Hepatic stellate cell (primary cell): ENCODE data around the gene SOAT1.

Source experiments
- DNase-seq: peaks from one replicate; pipeline ENCODE4 v3.0.0; 2011; ENCODE audit warnings: low spot score

SOAT1 gene

DNA sequence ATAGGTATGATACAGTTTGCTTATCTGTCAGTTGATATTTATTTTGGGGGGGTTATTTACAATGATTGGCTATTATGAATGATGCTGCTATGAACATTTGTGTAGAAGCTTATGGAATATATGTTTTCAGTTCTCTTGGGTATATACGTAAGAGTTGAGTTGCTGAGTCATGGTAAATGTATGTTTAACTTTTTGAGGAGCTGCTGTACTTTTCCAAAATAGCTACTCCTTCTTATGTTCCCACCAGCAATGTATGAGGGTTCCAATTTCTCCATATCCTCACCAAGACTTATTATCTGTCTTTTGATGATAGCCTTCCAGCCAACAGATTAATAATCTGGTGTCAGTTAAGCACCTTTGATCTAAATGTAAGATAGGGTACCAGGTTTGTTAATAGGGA is 11.9 kb downstream of the SOAT1 start:
- no peak for DNase-seq

DNA sequence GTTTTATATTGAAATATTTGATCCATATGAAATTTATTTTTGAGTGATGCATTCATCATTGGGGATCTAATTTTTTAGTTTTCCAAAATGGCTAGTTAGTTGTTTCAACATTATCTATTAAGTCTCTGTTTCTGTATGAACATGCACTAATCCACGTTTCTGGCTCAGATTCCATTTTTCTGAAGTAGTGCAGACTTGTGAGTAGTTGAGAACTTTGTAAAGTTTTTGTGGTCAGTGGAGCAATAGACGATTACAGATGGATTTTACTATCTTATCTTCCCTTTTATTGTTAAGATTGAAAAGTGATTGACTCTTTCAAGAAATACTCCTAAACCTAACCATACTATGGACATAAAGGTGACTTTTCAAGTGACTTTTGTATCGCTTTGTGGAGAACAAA is 16.7 kb downstream of the SOAT1 start:
- peak; percentile 19 for DNase-seq

DNA sequence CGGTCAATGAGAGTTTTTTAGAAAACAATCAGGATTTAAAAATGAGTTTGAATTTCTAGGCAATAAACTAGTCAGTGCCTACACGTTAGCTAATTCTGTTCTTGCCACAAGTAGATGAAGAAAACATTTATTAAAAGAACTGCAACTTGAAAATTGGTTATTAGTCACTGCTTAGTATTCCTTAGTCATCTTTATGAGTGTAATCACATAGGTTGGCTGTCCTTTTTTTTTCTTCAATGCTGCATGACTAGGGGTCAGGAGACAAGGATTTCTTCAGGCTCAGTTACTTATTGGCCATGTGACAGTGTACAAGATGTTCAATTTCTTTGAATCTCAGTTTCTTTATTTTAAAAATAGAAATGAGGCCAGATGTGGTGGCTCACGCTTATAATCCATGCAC is 17.1 kb downstream of the SOAT1 start:
- DNase-seq, result peak; percentile 59

DNA sequence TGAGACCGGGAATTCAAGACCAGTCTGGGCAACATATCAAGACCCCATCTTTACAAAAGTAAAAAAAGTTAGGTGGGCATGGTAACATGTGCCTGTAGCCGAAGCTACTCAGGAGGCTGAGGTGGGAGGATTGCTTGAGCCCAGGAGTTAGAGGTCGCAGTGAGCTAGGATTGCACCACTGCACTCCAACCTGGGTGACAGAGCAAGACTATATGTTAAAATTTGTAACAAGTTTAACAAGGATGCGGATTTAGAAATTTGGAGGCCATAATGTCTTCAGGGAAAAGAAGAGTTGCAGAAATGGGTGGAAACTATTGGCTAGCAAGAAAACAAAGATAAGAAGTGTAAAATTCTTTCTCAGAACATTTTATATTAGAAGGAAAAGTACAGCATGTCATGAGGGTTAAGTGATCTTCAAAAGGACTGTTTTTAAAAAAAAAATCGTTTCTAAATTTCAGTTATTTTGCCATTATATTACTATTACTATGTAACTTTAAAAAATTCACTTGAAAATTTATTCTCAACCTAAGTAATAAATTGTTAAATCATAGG is 17.6 kb downstream of the SOAT1 start:
- no peak for DNase-seq

DNA sequence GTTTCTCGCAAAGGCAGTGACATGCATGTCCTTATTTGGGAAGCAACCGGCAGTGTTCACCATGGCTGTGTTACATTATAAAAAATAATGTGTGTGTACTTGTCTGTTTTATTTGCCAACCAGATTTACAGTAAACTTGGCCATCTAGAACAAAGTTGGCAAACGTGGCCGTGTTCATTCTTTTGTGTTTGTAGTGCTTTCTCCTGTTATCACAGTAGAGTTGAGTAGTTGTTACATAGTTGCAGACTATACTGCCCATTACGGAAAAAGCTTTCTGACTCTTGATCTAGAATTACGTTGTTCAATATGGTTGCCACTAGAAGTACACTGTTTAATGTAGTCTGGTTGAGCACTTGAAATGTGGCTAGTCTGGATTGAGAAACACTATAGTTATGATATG is 19.4 kb downstream of the SOAT1 start:
- DNase-seq, result no peak

DNA sequence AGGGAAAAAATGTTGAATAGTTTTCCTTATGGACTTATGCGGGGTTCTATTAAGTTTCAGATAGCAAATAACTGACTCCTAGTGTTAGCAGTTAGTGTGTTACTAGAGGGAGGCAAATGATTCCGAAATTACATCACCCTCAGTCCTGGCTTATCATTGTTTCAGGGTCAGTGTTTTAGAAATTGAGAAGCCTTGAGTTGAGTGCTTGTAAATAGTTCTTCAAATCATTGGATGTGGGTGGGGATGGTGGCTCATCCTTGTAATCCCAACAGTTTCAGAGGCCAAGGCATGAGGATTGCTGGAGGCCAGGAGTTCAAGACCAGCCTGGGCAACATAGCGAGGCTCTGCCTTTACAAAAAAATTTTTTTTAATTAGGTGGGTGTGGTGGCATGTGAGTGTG is 21.3 kb downstream of the SOAT1 start:
- DNase-seq, result no peak

DNA sequence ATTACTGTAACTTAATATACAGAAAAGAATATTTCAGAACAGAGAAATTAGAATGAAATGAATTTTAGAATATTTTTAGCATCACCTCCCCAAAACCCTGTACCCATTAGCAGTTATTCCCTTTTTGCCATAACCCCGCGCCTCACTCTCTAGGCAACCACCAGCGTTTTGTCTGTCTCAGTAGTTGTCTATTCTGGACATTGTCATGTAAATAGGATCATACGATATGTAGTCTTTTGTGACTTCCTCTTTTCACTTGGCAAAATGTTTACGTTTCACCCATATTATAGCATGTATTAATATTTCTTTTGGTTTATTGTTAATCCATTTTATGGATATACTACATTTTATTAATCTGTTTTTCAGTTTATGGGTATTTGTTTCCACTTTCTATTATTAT is 24.9 kb downstream of the SOAT1 start:
- DNase-seq, result no peak

DNA sequence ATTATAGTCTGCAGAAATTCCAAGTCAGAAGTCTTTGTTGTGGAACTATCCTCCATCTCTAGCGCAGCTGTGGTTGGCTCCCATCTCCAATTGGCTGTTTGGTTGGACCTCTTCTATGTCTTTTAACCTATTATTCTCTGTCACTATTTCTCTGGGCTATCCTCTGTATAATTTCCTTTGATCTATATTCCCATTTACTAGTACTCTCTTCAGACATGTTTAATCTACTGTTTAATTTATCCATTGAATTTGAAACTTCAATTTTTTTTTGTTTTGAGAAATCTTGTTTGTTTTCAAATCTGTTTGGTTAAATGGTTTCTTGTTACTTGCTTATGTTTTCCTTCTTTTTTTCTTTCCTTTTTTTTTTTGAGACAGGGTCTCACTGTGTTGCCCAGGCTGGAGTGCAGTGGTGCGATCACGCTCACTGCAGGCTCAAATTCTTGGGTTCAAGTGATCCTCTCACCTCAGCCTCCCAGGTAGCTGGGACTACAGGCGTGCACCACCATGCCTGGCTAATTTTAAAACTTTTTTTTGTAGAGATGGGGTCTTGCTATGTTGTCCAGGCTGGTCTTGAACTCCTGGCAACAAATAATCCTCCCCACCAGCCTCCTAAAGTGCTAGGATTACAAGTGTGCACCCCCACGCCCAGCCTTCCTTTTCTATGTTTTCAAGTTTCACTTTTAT is 28.1 kb downstream of the SOAT1 start:
- DNase-seq, result no peak

DNA sequence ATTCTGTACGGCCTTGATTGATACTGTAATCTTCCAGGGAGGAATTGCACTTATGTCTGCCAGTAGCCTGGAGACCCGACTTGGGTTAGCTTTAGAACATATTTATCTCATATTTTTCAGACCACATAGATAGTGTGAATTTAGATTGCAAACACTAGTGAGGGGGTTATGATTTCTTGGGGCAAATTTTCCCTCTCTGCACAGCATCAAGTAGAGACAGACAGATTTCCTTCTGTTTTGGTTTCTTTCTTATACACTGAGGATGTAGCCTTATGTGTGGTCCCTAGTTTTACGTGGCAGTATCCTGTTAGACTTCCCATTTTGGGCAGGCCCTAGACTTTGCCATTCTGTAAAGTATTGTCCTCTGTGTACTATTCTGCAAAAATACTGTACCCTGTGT is 29.0 kb downstream of the SOAT1 start:
- peak; percentile 27 for DNase-seq

DNA sequence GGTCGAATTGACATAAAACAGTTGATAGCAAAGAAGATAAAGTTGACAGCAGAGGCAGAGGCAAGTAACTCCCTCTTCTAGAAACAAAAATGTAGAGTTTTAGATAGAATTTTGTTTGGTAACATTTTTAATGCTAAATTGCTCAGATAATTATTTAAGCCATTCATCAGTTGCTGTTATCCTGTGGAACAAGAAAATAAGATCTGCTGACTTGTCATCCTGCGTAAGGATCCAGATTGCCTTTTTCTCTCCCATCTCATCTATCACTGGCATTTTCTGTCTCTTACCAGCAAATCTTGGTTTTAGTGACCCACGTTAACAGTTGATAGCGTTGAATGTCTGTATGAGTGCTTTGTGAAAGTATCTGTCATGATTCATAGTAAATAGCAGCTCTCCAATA is 29.8 kb downstream of the SOAT1 start:
- peak; percentile 21 for DNase-seq

DNA sequence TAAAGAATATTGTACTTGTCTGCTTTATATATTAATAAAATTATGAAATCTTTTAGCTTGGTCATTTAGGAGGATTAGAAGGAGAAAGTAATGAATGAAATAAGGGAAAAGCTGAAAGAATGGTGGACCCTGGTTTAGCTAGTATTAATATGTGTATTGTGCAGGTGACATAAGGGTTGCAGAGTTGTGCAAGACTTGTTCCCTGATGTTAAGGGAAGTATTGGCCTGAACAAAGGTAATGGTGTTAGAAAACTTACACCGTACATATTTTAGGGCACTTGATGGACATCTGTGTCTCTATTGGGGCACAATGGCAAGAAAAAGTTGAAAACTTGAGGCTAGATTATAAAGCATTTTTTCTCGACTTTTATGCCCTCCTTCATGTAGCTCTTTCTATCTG is 32.2 kb downstream of the SOAT1 start:
- no peak for DNase-seq

DNA sequence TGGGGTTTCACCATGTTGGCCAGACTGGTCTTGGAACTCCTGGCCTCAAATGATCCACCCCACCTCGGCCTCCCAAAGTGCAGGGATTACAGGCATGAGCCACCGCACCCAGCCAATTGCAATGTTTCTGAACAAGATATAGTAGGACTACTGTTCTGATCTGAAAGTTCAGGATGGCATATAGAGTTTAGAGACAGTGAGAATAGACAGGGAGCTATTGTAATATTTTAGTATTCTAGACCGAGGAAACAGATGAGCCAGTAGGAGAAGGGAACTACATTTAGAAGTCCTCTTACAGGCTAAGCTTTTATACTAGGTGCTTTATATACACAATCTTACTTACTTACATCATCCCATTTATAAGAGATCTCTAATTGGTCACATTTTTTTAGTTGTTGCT is 33.1 kb downstream of the SOAT1 start:
- DNase-seq, result no peak

DNA sequence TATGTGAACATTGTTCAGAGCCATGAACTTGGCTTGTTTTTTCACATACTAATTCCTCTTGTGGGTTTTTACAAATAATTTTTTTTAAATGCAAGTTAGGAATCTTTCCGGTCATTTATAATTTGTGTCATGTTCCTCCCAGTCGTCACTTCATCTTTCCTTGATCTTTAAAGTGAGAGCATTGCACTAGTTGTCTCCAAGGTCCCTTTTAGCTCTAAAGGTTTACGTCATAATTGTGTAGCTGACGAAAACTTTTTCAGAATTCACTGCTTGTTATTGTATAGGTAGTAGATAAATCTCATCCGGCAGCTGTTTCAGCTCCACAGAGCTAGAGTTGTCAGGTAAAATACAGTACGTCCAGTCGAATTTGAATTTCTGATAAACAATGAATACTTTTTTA is 33.6 kb downstream of the SOAT1 start:
- no peak for DNase-seq

DNA sequence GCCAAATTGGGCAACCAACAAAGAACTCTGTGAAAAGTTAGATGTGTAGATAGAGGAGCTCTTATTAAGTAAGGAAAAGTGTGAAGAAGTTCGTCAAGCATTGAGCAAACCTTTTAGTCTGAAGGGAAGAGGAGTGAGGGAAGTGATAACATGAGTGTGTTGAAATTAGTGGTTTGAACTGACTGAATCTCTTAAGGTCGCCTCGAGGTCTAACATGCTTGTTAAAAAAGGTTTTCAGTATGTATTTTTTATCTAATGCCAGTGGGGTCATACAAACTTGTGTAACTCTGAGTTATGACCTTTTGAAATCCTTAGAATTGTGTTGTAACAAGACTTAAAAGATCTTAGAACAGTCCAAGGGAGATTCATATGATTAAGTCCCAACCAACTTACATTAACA is 34.1 kb downstream of the SOAT1 start:
- no peak for DNase-seq

DNA sequence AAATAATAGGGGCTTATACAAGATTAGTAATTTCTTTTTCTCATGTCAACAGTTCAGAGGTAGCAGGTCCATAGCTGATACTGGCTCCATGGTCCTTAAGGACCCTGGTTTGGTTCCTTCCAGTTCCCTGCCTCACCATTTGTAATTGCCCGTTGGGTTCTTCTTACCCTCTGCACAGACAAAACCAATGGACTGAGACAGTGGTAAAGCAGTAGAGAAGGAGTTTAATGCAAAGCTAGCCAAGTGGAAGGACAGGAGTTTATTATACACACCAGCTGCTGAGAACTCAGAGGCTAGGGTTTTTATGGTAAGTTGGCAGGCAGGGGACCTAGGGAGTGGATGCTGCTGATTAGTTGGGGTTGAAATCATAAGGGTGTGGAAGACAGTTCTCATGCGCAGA is 36.3 kb downstream of the SOAT1 start:
- DNase-seq, result no peak

DNA sequence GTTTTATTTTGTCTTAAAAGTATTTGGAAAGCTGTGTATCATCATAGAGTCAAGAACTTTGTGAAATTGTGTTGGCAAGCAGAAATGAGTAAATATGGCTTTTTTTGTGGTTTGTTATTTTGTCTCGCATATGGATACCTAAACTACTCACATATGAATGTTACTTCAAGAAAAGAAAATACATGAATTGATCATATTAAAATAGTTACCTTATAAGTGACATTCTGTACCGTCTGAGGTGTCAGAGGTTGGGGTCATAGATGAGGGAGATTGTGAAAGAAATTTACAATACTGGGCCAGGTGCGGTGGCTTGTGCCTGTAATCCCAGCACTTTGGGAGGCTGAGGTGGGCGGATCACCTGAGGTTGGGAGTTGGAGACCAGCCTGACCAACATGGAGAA is 40.8 kb downstream of the SOAT1 start:
- no peak for DNase-seq

DNA sequence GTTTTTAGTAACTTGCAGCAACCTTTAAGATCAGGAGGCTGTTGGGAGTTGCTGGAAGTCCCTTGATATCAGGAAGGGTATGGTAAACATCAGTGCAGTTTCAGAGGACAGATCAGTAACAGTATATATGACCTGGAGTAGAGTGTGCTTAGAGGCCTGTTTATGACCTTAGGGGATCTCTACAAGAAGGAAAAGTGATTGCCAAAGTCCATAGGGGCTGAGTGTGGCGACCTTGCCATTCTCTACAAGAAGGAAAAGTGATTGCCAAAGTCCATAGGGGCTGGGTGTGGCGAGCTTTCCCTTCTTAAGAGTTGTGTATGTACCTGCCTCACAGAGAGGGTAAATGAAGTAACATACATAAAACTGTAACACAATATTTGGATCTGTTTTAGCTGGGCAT is 43.7 kb downstream of the SOAT1 start:
- DNase-seq, result no peak

DNA sequence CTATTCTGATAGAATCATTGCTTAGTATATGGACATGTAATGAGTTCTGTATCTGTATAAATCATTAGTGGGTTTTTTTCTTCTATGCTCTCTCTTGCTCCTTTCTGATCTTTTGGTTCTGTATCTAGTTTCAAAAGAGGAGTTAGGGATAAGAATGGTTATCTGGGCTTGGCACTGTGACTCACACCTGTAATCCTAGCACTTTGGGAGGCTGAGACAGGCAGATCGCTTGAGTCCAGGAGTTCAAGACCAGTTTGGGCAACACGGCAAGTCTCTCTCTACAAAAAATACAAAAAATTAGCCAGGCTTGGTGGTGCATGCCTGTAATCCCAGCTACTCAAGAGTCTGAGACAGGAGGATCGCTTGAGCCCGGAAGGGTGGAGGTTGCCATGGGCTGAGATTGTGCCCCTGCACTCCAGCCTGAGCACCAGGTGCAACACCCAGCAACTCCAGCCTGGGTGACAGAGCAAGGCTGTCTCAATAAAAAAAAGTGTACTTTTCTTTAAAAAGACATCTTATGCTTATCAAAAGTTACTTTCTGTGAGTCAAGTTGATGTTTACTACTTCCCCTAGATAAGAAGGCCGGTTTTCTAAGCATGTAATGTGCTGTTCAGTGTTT is 44.5 kb downstream of the SOAT1 start:
- DNase-seq, result no peak

DNA sequence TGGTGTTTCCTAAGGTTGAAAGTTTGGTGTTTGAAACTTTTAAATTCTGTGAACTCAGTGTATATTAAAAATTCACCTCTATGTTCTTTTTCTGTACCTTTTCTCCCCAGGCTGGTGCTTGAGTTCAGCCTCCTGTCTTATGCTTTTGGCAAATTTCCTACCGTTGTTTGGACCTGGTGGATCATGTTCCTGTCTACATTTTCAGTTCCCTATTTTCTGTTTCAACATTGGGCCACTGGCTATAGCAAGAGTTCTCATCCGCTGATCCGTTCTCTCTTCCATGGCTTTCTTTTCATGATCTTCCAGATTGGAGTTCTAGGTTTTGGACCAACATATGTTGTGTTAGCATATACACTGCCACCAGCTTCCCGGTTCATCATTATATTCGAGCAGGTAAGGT is 47.3 kb downstream of the SOAT1 start:
- DNase-seq, result no peak

DNA sequence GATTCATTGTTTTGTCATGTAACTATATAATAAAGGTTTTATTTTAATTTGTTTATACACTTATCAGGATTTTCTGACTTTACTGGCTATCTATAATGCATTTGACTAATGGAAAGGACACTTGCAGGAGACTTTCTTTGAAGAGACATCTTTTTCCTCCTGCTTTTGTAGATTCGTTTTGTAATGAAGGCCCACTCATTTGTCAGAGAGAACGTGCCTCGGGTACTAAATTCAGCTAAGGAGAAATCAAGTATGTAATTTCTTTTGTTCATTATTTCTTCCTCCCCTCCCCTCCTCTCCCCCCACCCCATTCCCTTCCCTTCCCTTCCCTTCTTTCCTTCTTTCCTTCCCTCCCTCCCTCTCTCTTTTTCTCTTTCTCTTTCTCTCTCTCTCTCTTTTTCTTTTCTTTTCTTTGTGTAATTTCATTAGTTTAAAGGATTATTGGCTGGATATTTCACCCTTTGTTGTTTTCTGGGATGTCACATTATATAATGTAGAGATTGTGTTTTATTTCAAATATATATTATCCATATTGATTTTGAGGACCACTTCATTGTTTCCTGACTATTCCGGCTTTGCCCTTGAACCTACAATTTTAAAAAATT is 48.4 kb downstream of the SOAT1 start:
- DNase-seq, result no peak

DNA sequence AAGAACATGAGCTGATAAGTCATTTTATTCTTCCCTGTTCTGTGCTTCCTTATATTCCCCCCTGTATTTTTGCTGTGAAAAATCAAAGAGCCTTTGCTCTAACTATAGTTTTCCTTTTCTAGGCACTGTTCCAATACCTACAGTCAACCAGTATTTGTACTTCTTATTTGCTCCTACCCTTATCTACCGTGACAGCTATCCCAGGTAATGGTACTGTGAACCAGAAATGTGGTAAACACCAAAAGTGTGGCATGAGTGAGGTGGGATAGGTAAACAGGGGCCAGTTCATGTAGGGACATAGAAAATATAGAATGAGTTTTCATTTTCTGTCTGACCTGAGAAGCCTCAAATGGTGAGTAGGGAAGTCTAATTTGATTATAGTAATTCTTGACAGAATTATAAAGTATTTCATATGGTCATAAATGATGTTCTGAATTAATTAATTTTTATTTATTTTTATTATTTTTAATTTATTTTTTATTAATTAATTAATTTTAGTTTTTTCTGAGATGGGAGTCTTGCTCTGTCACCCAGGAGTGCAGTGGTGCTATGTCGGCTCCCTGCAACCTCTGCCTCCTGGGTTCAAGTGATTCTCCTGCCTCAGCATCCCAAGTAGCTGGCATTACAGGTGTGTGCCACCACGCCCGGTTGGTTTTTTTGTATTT is 49.3 kb downstream of the SOAT1 start:
- DNase-seq, result no peak

DNA sequence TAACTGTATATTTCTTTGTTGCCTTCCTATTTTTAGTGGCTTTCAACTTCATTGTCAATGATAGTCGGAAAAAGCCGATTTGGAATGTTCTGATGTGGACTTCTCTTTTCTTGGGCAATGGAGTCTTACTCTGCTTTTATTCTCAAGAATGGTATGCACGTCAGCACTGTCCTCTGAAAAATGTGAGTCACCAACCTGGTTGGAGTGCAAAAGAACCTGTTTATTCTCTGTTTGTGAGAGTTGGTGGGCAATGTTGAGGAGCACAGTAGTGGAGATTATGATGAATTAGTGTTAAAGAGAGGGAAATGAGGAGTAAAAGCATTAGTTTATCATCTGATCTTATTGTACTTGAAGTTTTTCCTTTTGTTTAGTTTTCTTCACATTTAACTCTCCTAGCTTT is 57.7 kb downstream of the SOAT1 start:
- DNase-seq, result no peak

DNA sequence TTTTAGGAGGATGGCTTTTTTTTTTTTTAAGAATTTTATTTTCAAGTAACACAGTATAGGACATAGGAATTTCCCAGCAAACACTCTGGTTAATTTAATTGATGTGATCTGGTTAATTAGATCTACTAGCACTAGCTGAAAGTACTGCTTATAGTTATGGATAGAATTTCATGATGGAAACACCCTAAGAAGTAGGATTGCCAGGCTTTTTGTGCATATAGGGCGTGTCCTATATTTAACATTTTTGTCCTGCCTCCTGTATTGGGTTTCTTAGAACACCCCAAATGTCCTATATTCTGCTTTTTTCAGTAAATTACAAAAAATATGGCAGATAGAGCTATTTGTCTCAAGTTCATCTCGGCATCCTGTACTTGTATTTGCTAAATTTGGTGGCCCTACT is 58.6 kb downstream of the SOAT1 start:
- no peak for DNase-seq
